OCI-LY3 (cell line): ENCODE results near the gene SLC28A1.

ENCODE experiments used
- H2AFZ ChIP-seq: fragments of 200-600, 300-600 bp; shearing (Covaris generic); 2 replicates; pipeline ENCODE4 v1.6.0; 2014; ENCODE audit warnings: antibody characterized with exemption, low read depth, low read length
- H3K27ac ChIP-seq: fragments of 200-600, 300-600 bp; sonication (generic); 2 replicates; pipeline ENCODE4 v1.5.1; 2014; ENCODE audit warnings: mild to moderate bottlenecking, low read length, moderate library complexity, mixed read lengths
- H3K27me3 ChIP-seq: fragments of 200-600, 300-600 bp; sonication (generic); 2 replicates; pipeline ENCODE4 v1.6.1; 2014; ENCODE audit warnings: low read depth, low read length, mixed read lengths
- H3K36me3 ChIP-seq: fragments of 200-600, 300-600 bp; sonication (generic); replicated peaks from 2 replicates; pipeline ENCODE3; 2014; ENCODE audit warnings: low read depth, low read length, mixed read lengths
- H3K4me1 ChIP-seq: fragments of 300-600, 200-600 bp; sonication (generic); 2 replicates; pipeline ENCODE4 v1.6.1; 2014; ENCODE audit warnings: low read length, mixed read lengths
- H3K4me2 ChIP-seq: fragments of 200-600, 300-600 bp; sonication (generic); 2 replicates; pipeline ENCODE4 v1.6.1; 2014; ENCODE audit warnings: low read length, mixed read lengths
- H3K4me3 ChIP-seq: fragments of 300-600, 200-600 bp; sonication (generic); 2 replicates; pipeline ENCODE4 v1.5.1; 2014; ENCODE audit warnings: antibody characterized with exemption, mild to moderate bottlenecking, low read length, moderate library complexity
- H3K79me2 ChIP-seq: fragments of 300-600, 200-600 bp; shearing (Covaris generic); 2 replicates; pipeline ENCODE4 v1.6.1; 2014; ENCODE audit warnings: mild to moderate bottlenecking, low read length, mixed read lengths
- H3K9ac ChIP-seq: fragments of 300-600, 200-600 bp; shearing (Covaris generic); 2 replicates; pipeline ENCODE4 v1.6.0; 2014; ENCODE audit warnings: mild to moderate bottlenecking, low read length, moderate library complexity
- H3K9me3 ChIP-seq: fragments of 200-600, 300-600 bp; shearing (Covaris generic); 2 replicates; pipeline ENCODE4 v1.6.1; 2014; ENCODE audit warnings: low read length, mixed read lengths; ENCODE audit not compliant: insufficient read depth
- H4K20me1 ChIP-seq: fragments of 200-600, 300-600 bp; sonication (generic); 2 replicates; pipeline ENCODE4 v1.6.1; 2016; ENCODE audit warnings: low read length, mixed read lengths; ENCODE audit not compliant: insufficient read depth
- CTCF ChIP-seq: fragments of 200-600, 300-600 bp; sonication (generic); IDR thresholded peaks from 2 replicates; pipeline ENCODE4 v1.5.1; 2014; ENCODE audit warnings: antibody characterized with exemption, low read length, low read depth
- EZH2phosphoT487 ChIP-seq: fragments of 200-600 bp; shearing (Covaris generic); IDR thresholded peaks from 2 replicates; pipeline ENCODE4 v1.6.1; 2018; ENCODE audit warnings: antibody characterized with exemption, mixed run types, low read depth

The SLC28A1 gene

GRCh38 chr15:84961707-84962106 lies 77.2 kb downstream of the SLC28A1 start:
- TF ChIP-seq CTCF: no peak
- TF ChIP-seq EZH2phosphoT487: no peak
- H3K9ac ChIP-seq: no peak overlapping the region
- no peaks in the 10 kb centered on the region for H3K27me3 ChIP-seq
- no peaks in the 10 kb centered on the region for H3K36me3 ChIP-seq
- no peak overlapping the region for H2AFZ ChIP-seq
- H3K4me1 ChIP-seq: peaks cover 4% of the 10 kb centered on the region; the same call in 1 of the 2 replicates
- no peak overlapping the region for H3K4me2 ChIP-seq
- H3K79me2 ChIP-seq: no peaks in the 10 kb centered on the region
- no peak overlapping the region for H3K4me3 ChIP-seq
- no peaks in the 10 kb centered on the region for H3K9me3 ChIP-seq
- H3K27ac ChIP-seq: no peak overlapping the region
- no peaks in the 10 kb centered on the region for H4K20me1 ChIP-seq

DNA sequence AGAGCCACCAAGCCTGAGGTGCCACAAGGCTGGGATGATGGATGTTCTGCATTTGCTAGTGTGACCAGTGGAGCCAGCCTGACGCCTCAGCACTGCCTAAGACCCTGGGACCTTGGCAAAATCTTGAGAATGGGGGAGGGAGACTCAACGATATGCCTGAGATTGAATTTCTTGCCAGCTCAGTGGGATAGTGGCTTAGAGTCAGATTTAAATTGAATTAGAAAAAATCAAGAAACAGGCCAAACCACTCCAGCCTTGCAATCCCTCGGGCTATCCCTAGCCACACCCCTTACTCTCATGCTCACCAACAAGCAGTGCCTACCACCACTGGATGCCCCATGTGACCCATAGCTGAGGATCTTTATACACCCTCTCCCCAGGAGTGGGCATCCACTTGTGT lies 78.5 kb downstream of the SLC28A1 start:
- Histone ChIP-seq H3K27me3 (no peaks in the 10 kb centered on the region), H3K27ac (no peak overlapping the region), H2AFZ (no peak overlapping the region), H3K9me3 (0 out of 2 replicates have a peak, but pooled peaks cover 3% of the 10 kb centered on the region), H3K79me2 (no peaks in the 10 kb centered on the region), H3K9ac (no peak overlapping the region), H3K4me3 (no peak overlapping the region), H3K36me3 (no peaks in the 10 kb centered on the region), H3K4me2 (no peak overlapping the region), H4K20me1 (no peaks in the 10 kb centered on the region), H3K4me1 (peaks cover 8% of the 10 kb centered on the region)
- no peak for TF ChIP-seq EZH2phosphoT487
- TF ChIP-seq CTCF: no peak

DNA sequence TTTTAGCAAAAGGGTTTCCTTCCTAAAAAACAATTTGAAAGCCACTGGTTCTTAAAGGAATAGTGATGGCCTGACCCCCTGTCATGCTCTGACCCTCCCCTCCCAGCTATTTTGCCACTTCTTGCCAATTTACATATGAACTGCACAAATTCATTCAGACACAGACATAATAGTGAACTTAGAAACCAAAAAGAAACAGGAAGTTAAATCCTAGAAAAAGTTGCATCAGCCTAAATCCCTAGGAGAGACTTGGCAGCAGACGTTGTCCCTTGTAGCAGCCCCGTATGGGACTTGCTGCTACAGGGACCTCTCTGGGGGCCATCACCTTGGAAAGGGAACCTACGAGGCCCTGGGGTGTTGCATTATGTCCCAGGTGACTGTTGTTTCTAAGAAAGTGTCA lies 82.9 kb downstream of the SLC28A1 start:
- Histone ChIP-seq H3K9me3 (0 out of 2 replicates have a peak, but pooled peaks cover 3% of the 10 kb centered on the region), H3K4me2 (no peak overlapping the region), H3K79me2 (no peaks in the 10 kb centered on the region), H3K4me3 (no peak overlapping the region), H3K36me3 (no peaks in the 10 kb centered on the region), H4K20me1 (no peaks in the 10 kb centered on the region), H3K9ac (no peak overlapping the region), H3K27me3 (no peaks in the 10 kb centered on the region), H2AFZ (no peak overlapping the region), H3K27ac (no peak overlapping the region), H3K4me1 (peaks cover 3% of the 10 kb centered on the region; the same call in 1 of the 2 replicates)
- TF ChIP-seq EZH2phosphoT487: no peak

DNA sequence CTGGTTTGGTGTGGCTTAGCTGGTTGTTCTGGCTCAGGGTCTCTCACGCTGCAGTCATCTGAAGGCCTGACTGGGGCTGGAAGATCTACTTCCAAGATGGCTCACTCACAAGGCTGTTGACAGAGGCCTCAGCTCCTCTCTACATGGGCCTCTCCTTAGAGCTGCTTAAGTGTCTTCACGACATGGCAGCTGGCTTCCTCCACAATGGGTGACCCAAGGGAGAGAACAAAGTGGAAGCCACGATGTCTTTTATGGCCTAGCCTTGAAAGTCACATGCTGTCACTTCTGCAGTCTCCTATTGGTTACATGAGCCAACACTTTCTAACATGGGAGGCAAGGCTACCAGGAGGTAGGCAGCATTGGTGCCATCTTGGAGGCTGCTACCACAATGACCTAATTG lies 83.8 kb downstream of the SLC28A1 start:
- no peak overlapping the region for H3K4me2 ChIP-seq
- H4K20me1 ChIP-seq: no peaks in the 10 kb centered on the region
- H3K36me3 ChIP-seq: no peaks in the 10 kb centered on the region
- H3K79me2 ChIP-seq: no peaks in the 10 kb centered on the region
- 0 out of 2 replicates have a peak, but pooled peaks cover 3% of the 10 kb centered on the region for H3K9me3 ChIP-seq
- no peak overlapping the region for H3K4me3 ChIP-seq
- peaks cover 3% of the 10 kb centered on the region; the same call in 1 of the 2 replicates for H3K4me1 ChIP-seq
- TF ChIP-seq EZH2phosphoT487: no peak
- H3K9ac ChIP-seq: no peak overlapping the region
- no peak overlapping the region for H3K27ac ChIP-seq
- no peak overlapping the region for H2AFZ ChIP-seq
- no peaks in the 10 kb centered on the region for H3K27me3 ChIP-seq

- Histone ChIP-seq H3K79me2 (no peaks in the 10 kb centered on the region), H3K9ac (no peak overlapping the region), H4K20me1 (no peaks in the 10 kb centered on the region), H3K9me3 (0 out of 2 replicates have a peak, but pooled peaks cover 3% of the 10 kb centered on the region), H3K36me3 (no peaks in the 10 kb centered on the region), H3K4me2 (no peak overlapping the region), H2AFZ (no peak overlapping the region), H3K27ac (no peak overlapping the region), H3K27me3 (no peaks in the 10 kb centered on the region), H3K4me1 (peaks cover 3% of the 10 kb centered on the region; the same call in 1 of the 2 replicates), H3K4me3 (no peak overlapping the region)
- TF ChIP-seq EZH2phosphoT487 (no peak), CTCF (no peak)
These were observed 84.8 kb downstream of the SLC28A1 start for GRCh38 chr15:84969257-84969656.
